GM10847 (cell line): ENCODE results near the gene RPS6KA5.

ENCODE experiments used
- POLR2A ChIP-seq: IDR thresholded peaks from 2 replicates; pipeline ENCODE4 v1.6.1; 2011; ENCODE audit not compliant: insufficient read length; ENCODE audit errors: extremely low read depth

RPS6KA5 gene

GRCh38 chr14:91046488-91047072 lies 13.9 kb downstream of the RPS6KA5 start:
- no peak for TF ChIP-seq POLR2A

- TF ChIP-seq POLR2A, result no peak
These were observed 19.0 kb downstream of the RPS6KA5 start for GRCh38 chr14:91041450-91041849.

- no peak for TF ChIP-seq POLR2A
These were observed 19.9 kb downstream of the RPS6KA5 start for GRCh38 chr14:91040545-91040944.

GRCh38 chr14:91038439-91038838 lies 22.0 kb downstream of the RPS6KA5 start:
- TF ChIP-seq POLR2A, result no peak

GRCh38 chr14:91036741-91037469 lies 23.5 kb downstream of the RPS6KA5 start:
- no peak for TF ChIP-seq POLR2A

GRCh38 chr14:91035855-91036254 lies 24.6 kb downstream of the RPS6KA5 start:
- no peak for TF ChIP-seq POLR2A

- TF ChIP-seq POLR2A, result no peak
These were observed 28.2 kb downstream of the RPS6KA5 start for GRCh38 chr14:91032248-91032647.

GRCh38 chr14:91031666-91032065 lies 28.8 kb downstream of the RPS6KA5 start:
- TF ChIP-seq POLR2A, result no peak

GRCh38 chr14:91029456-91030217 lies 30.8 kb downstream of the RPS6KA5 start:
- TF ChIP-seq POLR2A, result no peak

- no peak for TF ChIP-seq POLR2A
These were observed 32.9 kb downstream of the RPS6KA5 start for GRCh38 chr14:91027561-91027960.

GRCh38 chr14:91021991-91022621 lies 38.3 kb downstream of the RPS6KA5 start:
- TF ChIP-seq POLR2A, result no peak

- TF ChIP-seq POLR2A, result no peak
These were observed 39.3 kb downstream of the RPS6KA5 start for GRCh38 chr14:91021115-91021514.

GRCh38 chr14:91019673-91020072 lies 40.8 kb downstream of the RPS6KA5 start:
- no peak for TF ChIP-seq POLR2A

- TF ChIP-seq POLR2A, result no peak
These were observed 42.0 kb downstream of the RPS6KA5 start for GRCh38 chr14:91018481-91018880.

GRCh38 chr14:91016800-91017410 lies 43.5 kb downstream of the RPS6KA5 start:
- TF ChIP-seq POLR2A, result no peak
